Neuronal stem cell (in vitro differentiated cells): ENCODE measurements around the gene TRAPPC5.

Experiments used
- DNase-seq: peaks from one replicate; pipeline ENCODE4 v3.0.0-alpha.2; 2013; ENCODE audit warnings: low spot score
- H2AFZ ChIP-seq: one replicate; pipeline ENCODE4 v1.6.1; 2013; ENCODE audit warnings: mild to moderate bottlenecking, low read length, inconsistent platforms
- H2AK5ac ChIP-seq: 2 replicates; pipeline ENCODE4 v1.6.1; 2013; ENCODE audit warnings: low read depth, mild to moderate bottlenecking, inconsistent platforms, low read length, moderate library complexity, mixed read lengths
- H2BK120ac ChIP-seq: 2 replicates; pipeline ENCODE4 v1.6.1; 2013; ENCODE audit warnings: low read depth, mild to moderate bottlenecking, inconsistent platforms, low read length, moderate library complexity, mixed read lengths
- H2BK12ac ChIP-seq: one replicate; pipeline ENCODE4 v1.6.1; 2013; ENCODE audit warnings: low read length, inconsistent platforms
- H2BK15ac ChIP-seq: 2 replicates; pipeline ENCODE4 v1.6.1; 2013; ENCODE audit warnings: mild to moderate bottlenecking, low read length, inconsistent platforms, mixed read lengths
- H2BK5ac ChIP-seq: one replicate; pipeline ENCODE4 v1.6.1; 2013; ENCODE audit warnings: inconsistent platforms, mild to moderate bottlenecking, low read length, moderate library complexity
- H3K14ac ChIP-seq: one replicate; pipeline ENCODE4 v1.6.1; 2013; ENCODE audit warnings: low read length, inconsistent platforms
- H3K18ac ChIP-seq: 2 replicates; pipeline ENCODE4 v1.6.1; 2013; ENCODE audit warnings: low read length, inconsistent platforms
- H3K23ac ChIP-seq: 2 replicates; pipeline ENCODE4 v1.6.1; 2013; ENCODE audit warnings: low read depth, mild to moderate bottlenecking, mixed read lengths, low read length, inconsistent platforms; ENCODE audit not compliant: poor library complexity
- H3K27ac ChIP-seq: replicated peaks from 3 replicates; pipeline ENCODE4 v1.5.1; 2013; ENCODE audit warnings: low read length, inconsistent platforms
- H3K27me3 ChIP-seq, 3 experiments: 2 replicates each; pipeline ENCODE4 v1.6.1; 2013; ENCODE audit warnings: low read length in 3 of 3, mild to moderate bottlenecking in 2 of 3, inconsistent platforms in 1 of 3, low read depth in 1 of 3, mixed read lengths in 1 of 3, moderate library complexity in 1 of 3; ENCODE audit not compliant: control insufficient read depth in 3 of 3, insufficient read depth in 3 of 3
- H3K36me3 ChIP-seq, 2 donors: replicated peaks in 1 of 2; 2 replicates each; pipeline ENCODE4 v1.6.1; 2013; ENCODE audit warnings: low read length in 2 of 2; ENCODE audit not compliant: control insufficient read depth in 2 of 2, insufficient read depth in 2 of 2
- H3K4ac ChIP-seq: 2 replicates; pipeline ENCODE4 v1.6.1; 2013; ENCODE audit warnings: inconsistent platforms, mild to moderate bottlenecking, low read length, moderate library complexity
- H3K4me1 ChIP-seq, 2 donors: 1 replicate in 1 of 2; 2 replicates in 1 of 2; pipeline ENCODE4 v1.6.1; 2013; ENCODE audit warnings: low read length in 2 of 2, low read depth in 1 of 2; ENCODE audit not compliant: control insufficient read depth in 2 of 2, insufficient read depth in 1 of 2
- H3K4me2 ChIP-seq: one replicate; pipeline ENCODE4 v1.6.1; 2013; ENCODE audit warnings: mild to moderate bottlenecking, low read length, inconsistent platforms; ENCODE audit not compliant: insufficient read depth, poor library complexity, severe bottlenecking
- H3K4me3 ChIP-seq, 2 donors: 2 replicates each; pipeline ENCODE4 v1.5.1; 2013; ENCODE audit warnings: low read length in 2 of 2, mild to moderate bottlenecking in 2 of 2, inconsistent platforms in 1 of 2, moderate library complexity in 1 of 2
- H3K79me1 ChIP-seq: one replicate; pipeline ENCODE4 v1.6.1; 2013; ENCODE audit warnings: low read depth, mild to moderate bottlenecking, inconsistent platforms, low read length, moderate library complexity
- H3K9ac ChIP-seq: one replicate; pipeline ENCODE4 v1.6.1; 2013; ENCODE audit warnings: mild to moderate bottlenecking, low read depth, low read length, inconsistent platforms; ENCODE audit not compliant: poor library complexity
- H3K9me3 ChIP-seq, 2 donors: replicated peaks in 1 of 2; 2 replicates each; pipeline versions ENCODE3 to v1.6.1; 2013; ENCODE audit warnings: low read length in 2 of 2, mild to moderate bottlenecking in 2 of 2, inconsistent platforms in 1 of 2, low read depth in 1 of 2, mixed read lengths in 1 of 2, moderate library complexity in 1 of 2; ENCODE audit not compliant: control insufficient read depth in 2 of 2, insufficient read depth in 1 of 2
- H4K8ac ChIP-seq: one replicate; pipeline ENCODE4 v1.6.1; 2013; ENCODE audit warnings: low read depth, mild to moderate bottlenecking, inconsistent platforms, low read length, moderate library complexity
- H4K91ac ChIP-seq: one replicate; pipeline ENCODE4 v1.6.1; 2013; ENCODE audit warnings: low read length, low read depth, mild to moderate bottlenecking, inconsistent platforms; ENCODE audit not compliant: poor library complexity
- WGBS, 2 donors: extraction: QIAGEN DNeasy Blood & Tissue Kit; methylation state at CpG; one replicate each; pipeline ENCODE4 v1.1.7; 2013; ENCODE audit warnings: missing lambda C conversion rate in 2 of 2, mixed read lengths in 1 of 2; ENCODE audit not compliant: insufficient read length in 2 of 2, insufficient replicate concordance in 1 of 2; ENCODE audit errors: extremely low coverage in 2 of 2; 5-methylcytosine and 5-hydroxymethylcytosine counted together

TRAPPC5 gene

GRCh38 chr19:7729831-7730285 lies 49.2 kb downstream of the TRAPPC5 start:
- no peak for DNase-seq
- WGBS, 2 donors, result no CpG with 5 or more reads among the region's 34 CpGs
- Histone ChIP-seq H3K23ac (peak overlapping the region; percentile 73), H3K4ac (no peak overlapping the region), H2BK15ac (no peak overlapping the region), H3K9ac (no peak overlapping the region), H3K36me3 (no peaks in the 10 kb centered on the region), H2BK12ac (no peak overlapping the region), H2BK120ac (no peak overlapping the region), H3K9me3 (peaks cover 0 to 2% of the 10 kb centered on the region in 2 donors), H3K27me3 (peaks cover 20 to 54% (median 52%) of the 10 kb centered on the region in 3 experiments), H3K14ac (peak overlapping the region; percentile 6), H2AK5ac (no peak overlapping the region), H4K8ac (no peak overlapping the region), H3K4me2 (peak overlapping the region; percentile 23), H3K27ac (no peak overlapping the region), H3K18ac (peak overlapping the region; percentile 64), H2BK5ac (no peak overlapping the region), H4K91ac (no peak overlapping the region), H2AFZ (no peak overlapping the region), H3K4me1 (no peaks in the 10 kb centered on the region), H3K4me3 (peak overlapping the region in 1 of 2 donors; percentile 64), H3K79me1 (no peaks in the 10 kb centered on the region)

DNA sequence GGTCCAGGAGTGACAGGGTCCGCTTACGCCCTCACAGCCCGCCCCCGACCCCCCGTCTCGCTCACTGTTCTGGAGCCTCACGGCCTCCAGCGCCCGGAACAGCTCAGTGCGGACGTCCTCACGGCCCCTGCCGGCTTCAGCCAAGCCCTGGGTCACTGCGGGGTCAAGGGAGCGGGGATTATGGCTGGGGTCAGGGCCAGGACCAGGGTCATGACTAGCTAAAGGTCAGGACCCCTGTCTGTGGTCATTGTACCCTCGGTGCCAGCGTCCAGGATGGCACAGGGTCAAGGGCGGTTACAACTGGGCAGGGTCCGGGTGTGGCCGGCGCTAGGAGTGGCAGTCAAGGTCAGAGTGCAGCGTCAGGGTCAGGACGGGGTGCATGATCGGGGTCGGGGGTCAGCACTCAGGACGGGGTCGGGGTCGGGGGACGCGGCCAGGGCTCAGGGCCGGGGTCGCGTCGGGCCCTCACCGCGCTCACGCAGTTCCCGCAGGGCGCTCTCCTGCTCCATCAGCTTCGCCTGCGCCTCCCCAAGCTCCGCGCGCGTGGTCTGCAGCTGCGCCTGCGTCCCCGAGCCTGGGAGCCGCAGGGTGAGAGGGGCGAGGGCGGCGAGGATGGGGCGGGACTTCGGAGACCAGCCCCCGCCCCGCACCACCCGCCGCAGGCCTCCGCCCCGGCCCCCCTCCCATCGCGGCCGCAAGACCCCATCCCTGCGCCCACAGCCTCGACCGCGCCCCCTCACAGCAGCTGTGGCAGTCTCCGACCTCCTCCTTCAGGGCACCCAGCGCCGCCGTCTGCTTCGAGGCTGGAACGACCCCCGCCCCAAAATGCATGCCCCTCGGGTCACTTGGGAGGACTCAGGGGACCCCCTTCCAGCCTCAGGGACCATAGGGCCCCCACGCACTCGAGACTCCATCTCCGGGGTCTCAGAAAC lies 49.9 kb downstream of the TRAPPC5 start:
- H3K4me2 ChIP-seq, result peak overlapping the region; percentile 11
- peaks cover 0 to 2% of the 10 kb centered on the region in 2 donors for H3K9me3 ChIP-seq
- no peak overlapping the region for H3K9ac ChIP-seq
- peak overlapping the region; percentile 65 for H4K8ac ChIP-seq
- no CpG with 5 or more reads among the region's 78 CpGs for WGBS, 2 donors
- H2BK15ac ChIP-seq, result no peak overlapping the region
- H3K23ac ChIP-seq, result peak overlapping the region; percentile 85
- no peak overlapping the region for H2BK5ac ChIP-seq
- H3K4ac ChIP-seq, result no peak overlapping the region
- no peak overlapping the region for H2BK120ac ChIP-seq
- H3K79me1 ChIP-seq, result no peaks in the 10 kb centered on the region
- peak overlapping the region; percentile 48 for H3K18ac ChIP-seq
- DNase-seq, result no peak
- no peaks in the 10 kb centered on the region for H3K4me1 ChIP-seq
- no peak overlapping the region for H2AFZ ChIP-seq
- no peak overlapping the region for H2BK12ac ChIP-seq
- peak overlapping the region; percentile 21 for H3K14ac ChIP-seq
- no peak overlapping the region for H2AK5ac ChIP-seq
- no peak overlapping the region for H4K91ac ChIP-seq
- peak overlapping the region in 1 of 2 donors; percentile 64 for H3K4me3 ChIP-seq
- H3K27ac ChIP-seq, result no peak overlapping the region
- peaks cover 20 to 54% (median 52%) of the 10 kb centered on the region in 3 experiments for H3K27me3 ChIP-seq
- no peaks in the 10 kb centered on the region for H3K36me3 ChIP-seq

DNA sequence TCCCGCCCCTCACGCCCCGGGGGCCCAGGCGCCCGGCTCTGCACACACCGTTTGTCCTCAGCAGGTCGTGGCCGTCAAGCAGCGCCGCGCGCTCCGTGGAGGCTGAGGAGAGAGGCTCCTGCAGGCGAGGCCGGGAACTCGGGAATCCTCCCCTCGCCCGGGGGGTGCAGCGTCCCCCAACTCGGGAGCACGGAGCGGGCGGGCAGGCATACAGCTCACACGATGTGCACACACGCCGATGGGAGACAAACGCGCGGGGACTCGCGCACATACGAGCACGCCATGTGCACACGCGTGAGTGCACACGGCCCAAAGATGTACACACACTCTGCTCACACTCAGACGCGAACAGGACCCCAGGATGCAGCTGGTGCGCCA lies 50.6 kb downstream of the TRAPPC5 start:
- H4K91ac ChIP-seq, result no peak overlapping the region
- peaks cover 0 to 2% of the 10 kb centered on the region in 2 donors for H3K9me3 ChIP-seq
- peak overlapping the region in 1 of 2 donors; percentile 47 for H3K4me3 ChIP-seq
- no peak overlapping the region for H2BK12ac ChIP-seq
- no peaks in the 10 kb centered on the region for H3K4me1 ChIP-seq
- no peak overlapping the region for H2AFZ ChIP-seq
- no peak for DNase-seq
- no peak overlapping the region for H3K27ac ChIP-seq
- no peak overlapping the region for H3K23ac ChIP-seq
- H3K4ac ChIP-seq, result no peak overlapping the region
- no peaks in the 10 kb centered on the region for H3K36me3 ChIP-seq
- no peak overlapping the region for H3K9ac ChIP-seq
- H3K79me1 ChIP-seq, result no peaks in the 10 kb centered on the region
- H3K14ac ChIP-seq, result peak overlapping the region; percentile 56
- H3K27me3 ChIP-seq, result peaks cover 20 to 54% (median 52%) of the 10 kb centered on the region in 3 experiments
- H4K8ac ChIP-seq, result no peak overlapping the region
- H2AK5ac ChIP-seq, result no peak overlapping the region
- H3K4me2 ChIP-seq, result no peak overlapping the region
- H2BK120ac ChIP-seq, result no peak overlapping the region
- H3K18ac ChIP-seq, result peak overlapping the region; percentile 17
- no peak overlapping the region for H2BK5ac ChIP-seq
- H2BK15ac ChIP-seq, result no peak overlapping the region
- no CpG with 5 or more reads among the region's 39 CpGs for WGBS, 2 donors

DNA sequence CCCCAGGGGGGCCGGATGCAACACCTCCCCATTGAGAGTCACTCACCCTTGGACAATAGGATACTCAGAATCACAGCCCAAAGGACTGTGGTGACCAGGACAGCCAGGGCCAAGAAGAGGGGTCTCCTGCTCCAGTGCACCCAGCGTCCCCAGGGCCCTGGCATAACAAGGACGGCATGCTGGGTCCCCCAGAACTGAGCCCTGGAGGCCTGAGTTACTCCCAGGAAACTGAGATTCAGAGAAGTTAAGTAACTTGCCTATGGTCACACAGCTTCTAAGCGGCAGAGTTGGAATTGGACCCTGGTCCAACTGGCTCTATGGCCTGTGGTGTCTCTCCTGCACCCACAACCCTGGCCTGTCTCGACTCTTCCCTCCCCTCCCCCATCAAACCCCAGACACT lies 51.0 kb downstream of the TRAPPC5 start:
- Histone ChIP-seq H3K4ac (no peak overlapping the region), H2BK12ac (no peak overlapping the region), H2BK15ac (no peak overlapping the region), H3K4me2 (no peak overlapping the region), H3K27me3 (peaks cover 20 to 53% (median 52%) of the 10 kb centered on the region in 3 experiments), H2BK5ac (no peak overlapping the region), H3K4me1 (no peaks in the 10 kb centered on the region), H3K9me3 (peaks cover 0 to 2% of the 10 kb centered on the region in 2 donors), H3K14ac (peak overlapping the region; percentile 56), H2AFZ (no peak overlapping the region), H2BK120ac (no peak overlapping the region), H2AK5ac (no peak overlapping the region), H3K79me1 (no peaks in the 10 kb centered on the region), H3K9ac (no peak overlapping the region), H3K4me3 (no peak overlapping the region), H3K36me3 (no peaks in the 10 kb centered on the region), H3K18ac (peak overlapping the region; percentile 17), H3K27ac (no peak overlapping the region), H4K91ac (no peak overlapping the region), H3K23ac (no peak overlapping the region), H4K8ac (no peak overlapping the region)
- WGBS, 2 donors, result no CpG with 5 or more reads among the region's 5 CpGs
- no peak for DNase-seq
